HG03460 (cell line): ENCODE measurements around the gene ASIP.
"Not testable (repeated sequence)": the region's sequence is repeated elsewhere in the genome, so short reads cannot be mapped to it uniquely, and the experiment has no call there.

Source experiments
- ATAC-seq: cut with Tn5 transposase; IDR thresholded peaks from one replicate; pipeline ENCODE4 v1.9.1; 2021; ENCODE audit not compliant: unreplicated experiment

ASIP gene

DNA sequence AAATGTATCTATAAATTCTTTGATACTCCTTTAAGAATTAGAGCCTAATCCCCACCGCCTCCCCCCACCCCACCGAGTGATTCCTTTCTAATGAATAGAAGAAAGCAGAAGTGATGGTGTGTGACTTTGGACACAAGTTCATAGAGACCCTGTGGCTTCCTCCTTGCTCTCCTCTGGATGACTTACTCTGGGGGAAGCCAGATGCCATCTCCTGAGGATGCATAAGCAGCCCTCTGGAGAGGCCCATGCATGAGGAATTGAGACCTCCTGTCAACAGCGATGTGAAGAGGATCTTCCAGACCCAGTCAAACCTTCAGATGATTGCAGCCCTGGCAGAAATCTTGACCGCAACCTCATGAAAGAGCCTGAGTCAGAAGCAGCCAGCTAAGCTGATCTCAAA, 40.8 kb downstream of the ASIP start:
- ATAC-seq = no peak

DNA sequence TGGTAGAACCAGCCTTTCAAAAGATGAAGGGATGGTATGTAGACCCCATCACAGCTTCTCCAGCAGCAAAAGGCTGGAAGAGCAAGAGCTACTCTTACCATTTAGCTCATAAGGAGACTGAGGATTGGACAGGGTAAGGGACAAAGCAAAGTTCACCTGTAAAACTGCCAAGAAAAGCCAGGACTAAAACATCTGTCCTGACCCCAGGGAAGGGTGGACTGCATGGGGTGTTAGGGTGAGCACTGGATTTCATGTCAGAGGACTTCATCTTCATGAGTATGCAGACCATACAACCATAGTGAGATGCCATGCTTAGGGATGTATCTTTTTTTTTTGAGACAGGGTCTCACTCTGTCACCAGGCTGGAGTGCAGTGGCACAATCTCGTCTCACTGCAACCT, 42.6 kb downstream of the ASIP start:
- no peak for ATAC-seq

DNA sequence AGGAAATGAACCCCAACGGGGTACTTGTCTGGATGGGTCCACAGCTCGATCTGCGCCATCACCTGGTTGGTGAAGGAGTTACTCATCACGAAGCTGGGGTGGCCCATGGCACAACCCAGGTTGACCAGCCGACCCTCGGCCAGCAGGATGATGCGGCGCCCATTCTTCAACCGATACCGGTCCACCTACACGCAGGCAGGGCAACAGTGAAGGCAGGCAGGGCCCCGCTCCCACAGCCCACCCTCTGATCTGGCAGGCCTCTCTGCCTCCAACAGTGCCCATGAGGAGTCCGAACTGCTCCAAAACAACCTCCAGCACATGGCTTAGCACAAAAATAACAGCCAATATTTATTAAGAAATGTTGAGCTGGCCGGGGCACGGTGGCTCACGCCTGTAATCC, 44.2 kb downstream of the ASIP start:
- no peak for ATAC-seq

DNA sequence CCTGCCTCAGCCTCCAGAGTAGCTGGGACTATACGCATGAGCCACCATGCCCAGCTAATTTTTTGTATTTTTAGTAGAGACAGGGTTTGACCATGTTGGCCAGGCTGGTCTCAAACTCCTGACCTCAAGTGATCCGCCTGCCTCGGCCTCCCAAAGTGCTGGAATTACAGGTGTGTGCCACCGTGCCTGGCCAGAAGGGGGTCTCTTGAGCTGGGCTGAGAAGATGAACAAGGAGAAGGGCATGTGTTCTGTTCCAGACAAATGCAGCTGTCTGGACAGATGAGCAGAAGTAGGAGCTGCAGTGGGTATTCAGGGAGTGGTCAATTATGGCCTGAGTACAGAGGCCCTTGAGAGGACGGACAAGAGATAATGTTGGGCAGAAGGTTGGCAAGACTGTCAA, 46.3 kb downstream of the ASIP start:
- not testable (repeated sequence) for ATAC-seq

DNA sequence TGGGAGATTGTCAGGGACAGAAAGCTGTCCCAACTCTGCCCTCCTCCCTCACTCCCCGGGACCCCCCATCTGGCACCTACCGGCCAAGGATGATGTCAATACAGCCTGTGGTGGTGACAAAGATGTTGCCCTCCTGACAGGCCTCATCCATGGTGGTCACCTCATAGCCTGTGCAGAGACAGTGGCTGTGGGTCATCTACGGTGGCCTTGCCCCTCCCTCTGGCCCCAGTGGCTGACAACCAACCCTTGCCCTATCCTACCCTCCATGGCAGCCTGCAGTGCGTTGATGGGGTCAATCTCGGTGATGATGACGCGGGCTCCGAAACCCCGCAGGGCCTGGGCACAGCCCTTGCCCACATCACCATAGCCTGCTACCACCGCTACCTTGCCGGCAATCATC, 49.2 kb downstream of the ASIP start:
- no peak for ATAC-seq

DNA sequence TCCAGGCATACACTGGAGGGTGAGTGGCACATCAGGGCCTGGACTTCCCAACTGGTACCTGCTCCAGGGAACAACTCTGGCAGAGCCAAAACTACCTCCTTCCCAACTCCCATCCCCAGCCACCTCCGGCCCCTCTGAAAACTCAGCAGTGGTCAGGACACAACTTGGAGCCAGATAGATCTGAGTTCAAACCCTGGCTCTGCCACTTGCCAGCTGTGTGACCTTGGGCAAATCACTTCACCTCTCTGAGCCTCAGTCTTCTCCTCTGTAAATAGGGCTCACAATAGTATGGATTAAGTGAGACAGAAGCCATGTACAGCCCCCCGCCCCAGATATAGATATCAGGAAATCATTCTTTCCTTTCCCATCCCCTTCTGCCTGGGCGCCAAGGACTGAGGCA, 51.3 kb downstream of the ASIP start:
- ATAC-seq = no peak

DNA sequence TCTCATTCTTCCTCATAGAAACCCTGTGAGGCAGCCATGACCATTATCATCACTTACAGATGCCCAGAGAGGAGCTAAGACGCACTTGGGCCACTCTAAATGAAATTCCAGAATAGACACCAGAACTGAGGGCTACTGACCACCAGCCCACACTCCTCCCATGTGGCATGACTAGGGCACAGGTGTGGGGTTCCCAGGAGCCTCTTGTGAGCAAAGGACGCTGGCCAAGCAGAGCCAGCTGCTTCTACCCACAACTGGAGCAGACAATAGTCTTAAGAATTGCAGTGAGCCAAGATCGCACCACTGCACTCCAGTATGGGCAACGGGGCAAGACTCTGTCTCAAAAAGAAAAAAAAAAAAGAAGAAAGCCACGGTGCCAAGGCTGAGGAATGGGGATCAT, 51.9 kb downstream of the ASIP start:
- ATAC-seq = no peak

DNA sequence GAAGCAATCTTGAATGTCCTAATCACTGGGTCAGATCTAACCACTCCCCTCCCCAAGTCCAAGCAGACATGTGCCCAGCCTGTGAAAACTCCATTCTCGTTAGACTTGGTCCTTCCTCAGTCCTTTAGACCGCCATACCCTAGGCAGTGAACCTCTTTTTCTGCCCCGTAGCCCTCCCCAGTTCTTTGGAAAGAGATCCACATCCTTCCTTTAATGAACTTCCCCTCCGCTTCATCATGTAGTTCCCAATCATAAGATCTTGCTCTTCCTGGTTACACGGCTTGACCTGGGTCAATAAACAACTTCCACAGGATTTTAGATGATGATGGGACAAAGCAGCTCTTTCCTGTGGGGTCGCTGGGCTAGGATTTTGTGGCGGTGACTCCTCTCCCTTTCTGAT, 52.4 kb downstream of the ASIP start:
- no peak for ATAC-seq

DNA sequence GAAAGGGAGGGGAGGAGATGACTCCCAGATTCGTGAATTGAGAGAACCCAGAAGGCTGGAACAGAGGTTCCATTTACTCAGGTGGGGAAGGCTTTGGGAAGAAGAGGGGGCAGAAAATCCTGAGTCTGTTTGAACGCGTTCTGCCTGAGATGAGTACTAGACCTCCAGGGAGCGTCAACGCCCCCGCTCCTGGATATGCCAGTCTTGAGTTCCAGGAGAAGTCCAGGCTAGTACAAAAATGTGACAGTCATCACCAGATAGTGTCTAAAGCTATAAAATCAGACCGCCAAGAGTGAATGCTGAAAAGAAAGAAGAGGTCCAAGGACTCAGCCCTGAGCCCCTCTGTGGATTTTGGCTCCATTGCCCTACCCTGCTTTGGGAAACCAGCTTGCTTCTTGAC, 53.3 kb downstream of the ASIP start:
- no peak for ATAC-seq

DNA sequence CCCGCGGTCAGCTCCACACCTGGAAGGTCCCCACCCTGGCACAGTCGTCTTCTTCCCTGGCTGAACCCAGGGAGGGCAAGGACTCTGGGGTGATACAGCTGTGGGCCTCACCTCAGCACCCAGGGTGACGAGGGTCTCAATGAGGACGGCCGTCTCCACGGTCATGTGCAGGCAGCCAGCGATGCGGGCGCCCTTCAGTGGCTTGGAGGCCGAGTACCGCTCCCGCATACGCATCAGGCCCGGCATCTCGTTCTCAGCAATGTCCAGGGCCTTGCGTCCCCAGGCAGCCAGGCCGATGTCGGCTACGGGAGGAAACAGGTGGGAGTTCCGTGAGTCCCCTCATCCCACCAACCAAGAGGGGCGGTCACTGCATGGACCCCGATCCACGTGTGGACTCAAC, 54.1 kb downstream of the ASIP start:
- no peak for ATAC-seq

DNA sequence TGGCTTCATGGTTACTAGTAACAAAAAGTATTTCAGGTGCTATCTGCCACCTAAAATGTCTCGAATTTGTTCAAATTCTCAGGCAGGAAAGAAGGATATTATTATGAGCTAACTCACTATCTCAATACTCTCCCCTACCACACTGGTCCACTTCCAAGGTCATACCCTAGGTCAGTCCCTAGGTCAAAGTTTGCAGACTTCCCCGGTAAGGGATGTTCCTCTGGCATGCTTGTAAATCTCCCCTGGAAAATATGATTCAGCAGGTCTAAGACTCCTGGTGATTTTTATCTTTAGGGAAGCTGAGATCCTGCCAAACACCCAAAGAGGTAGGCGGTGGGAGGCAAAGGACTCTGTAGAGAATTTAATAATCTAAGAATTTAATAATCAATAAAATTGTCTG, 55.2 kb downstream of the ASIP start:
- no peak for ATAC-seq

DNA sequence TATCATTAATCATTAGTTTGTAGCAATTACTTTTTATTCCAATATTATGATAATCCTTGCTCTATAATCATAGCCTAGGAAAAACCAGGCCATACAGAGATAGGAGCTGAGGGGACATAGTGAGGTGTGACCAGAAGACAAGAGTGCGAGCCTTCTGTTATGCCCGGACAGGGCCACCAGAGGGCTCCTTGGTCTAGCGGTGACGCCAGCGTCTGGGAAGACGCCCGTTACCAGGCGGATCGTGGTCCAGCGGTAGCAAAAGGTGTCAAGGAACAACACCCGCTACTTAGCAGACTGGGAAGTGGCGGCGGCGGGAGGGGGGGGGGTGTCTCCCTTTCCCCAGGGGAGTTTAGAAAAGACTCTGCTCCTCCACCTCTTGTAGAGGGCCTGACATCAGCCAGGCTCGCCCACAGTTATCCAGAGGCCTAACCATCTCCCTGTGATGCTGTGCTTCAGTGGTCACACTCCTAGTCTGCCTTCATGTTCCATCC, 57.1 kb downstream of the ASIP start:
- ATAC-seq = not testable (repeated sequence)

DNA sequence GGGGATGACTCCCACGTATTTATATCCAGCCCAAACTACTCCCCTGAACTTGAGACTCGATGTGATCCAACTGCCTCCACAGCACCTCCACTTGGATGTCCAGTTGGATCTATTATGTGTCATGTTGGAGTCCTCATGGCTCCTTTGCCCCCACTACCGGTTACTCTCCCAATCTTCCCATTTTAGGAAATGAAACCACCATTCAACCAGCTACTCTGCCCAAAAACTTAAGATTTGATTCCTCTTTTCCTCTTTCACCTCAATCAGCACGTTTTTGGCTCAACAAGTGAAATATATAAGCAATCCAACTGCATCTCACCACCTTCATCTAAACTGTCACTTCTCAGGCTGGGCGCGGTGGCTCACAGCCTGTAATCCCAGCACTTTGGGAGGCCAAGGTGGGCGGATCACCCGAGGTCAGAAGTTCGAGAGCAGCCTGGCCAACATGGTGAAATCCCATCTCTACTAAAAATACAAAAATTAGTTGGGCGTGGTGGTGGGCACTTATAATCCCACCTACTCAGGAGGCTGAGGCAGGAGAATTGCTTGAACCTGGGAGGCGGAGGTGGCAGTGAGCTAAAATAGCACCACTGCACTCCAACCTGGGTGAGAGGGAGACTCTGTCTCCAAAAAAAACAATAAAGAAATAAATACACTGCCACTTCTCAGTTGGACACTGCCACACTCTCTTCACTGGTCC, 58.5 kb downstream of the ASIP start:
- ATAC-seq = no peak

DNA sequence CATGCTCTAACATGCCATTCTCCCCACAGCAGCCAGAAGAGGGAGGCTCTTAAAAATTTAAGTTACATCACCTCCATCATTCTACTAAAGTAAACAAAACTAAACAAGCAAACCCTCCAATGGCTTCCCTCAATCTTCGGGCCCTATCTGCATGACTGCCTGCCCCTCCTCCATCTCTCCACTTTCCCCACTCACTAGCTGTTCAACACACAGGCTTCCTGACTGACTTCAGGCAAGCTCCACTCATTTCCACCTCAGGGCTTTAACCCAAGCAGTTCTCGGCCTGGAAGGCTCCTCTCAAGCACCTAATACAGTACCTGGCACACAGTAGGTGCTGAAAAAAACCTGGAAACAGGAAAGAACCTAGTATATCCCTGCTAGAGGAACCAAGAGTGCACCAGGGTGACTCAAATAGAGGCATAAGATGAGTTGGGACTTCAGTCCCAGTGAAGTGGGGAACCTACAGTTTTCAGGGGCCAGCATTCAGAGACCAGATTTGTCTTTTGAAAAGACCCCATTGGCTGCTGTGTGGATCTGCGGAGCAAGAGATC, 59.1 kb downstream of the ASIP start:
- no peak for ATAC-seq

DNA sequence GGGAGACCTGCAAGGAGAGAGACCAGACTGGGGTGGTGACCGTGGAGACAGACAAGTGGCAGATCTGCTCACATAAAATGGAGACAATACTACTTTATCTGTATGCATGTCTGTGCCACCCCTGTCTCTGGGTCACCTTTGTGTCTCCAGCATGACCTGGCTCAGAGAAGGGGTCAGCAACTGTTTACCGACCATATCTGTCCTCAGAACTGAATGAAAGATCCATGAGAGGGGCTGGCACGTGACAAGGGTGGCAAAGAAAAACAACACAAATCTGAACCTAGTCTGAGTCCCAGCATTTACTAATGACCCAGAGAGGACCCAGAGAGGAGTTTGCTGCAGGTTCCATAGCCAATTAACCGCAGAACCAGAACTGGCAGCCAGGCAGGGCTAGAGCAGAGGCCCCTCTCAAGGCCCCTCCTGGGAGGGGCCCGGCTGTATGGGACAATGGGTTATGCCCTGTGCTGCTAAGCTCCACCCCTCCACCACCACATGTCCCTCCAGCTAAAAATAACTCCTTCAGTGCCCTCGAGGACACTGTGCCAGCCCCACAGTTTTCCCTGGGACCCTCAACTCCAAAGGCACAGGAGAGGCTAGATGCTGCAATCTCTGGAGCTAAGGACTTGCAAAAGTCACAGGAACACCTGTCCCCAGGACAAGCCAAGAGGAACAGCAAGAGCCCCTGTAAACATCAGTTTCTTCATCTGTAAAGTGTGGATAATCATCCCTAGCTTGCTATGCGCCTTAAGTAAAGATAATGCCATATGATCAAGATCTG, 59.8 kb downstream of the ASIP start:
- no peak for ATAC-seq

DNA sequence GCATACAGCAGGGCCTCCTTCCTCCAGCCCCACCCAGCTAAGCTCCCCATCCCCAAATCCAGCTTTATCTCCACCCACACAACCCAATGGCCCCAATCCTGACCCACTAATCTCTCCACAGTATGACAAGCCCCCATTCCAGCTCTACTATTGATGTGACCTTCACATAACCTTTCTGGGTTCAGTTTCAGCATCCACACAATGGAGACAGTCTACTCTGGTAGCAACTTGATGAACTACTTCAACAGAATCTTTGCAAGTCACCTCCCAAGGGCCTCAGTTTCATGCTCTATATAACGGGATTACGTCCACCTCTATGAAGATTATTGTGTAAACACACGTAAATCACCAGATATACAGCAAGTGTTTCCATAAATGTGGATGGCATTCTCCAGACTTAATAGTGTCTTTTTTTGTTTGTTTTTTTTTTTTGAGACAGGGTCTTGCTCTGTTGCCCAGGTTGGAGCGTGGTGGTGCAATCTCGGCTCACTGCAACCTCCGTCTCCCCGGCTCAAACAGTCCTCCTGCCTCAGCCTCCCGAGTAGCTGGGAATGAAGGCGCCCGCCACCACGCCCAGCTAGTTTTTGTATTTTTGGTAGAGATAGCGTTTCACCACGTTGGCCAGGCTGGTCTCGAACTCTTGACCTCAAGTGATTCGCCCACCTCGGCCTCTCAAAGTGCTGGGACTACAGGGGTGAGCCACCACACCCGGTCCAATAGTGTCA, 60.5 kb downstream of the ASIP start:
- ATAC-seq = no peak

DNA sequence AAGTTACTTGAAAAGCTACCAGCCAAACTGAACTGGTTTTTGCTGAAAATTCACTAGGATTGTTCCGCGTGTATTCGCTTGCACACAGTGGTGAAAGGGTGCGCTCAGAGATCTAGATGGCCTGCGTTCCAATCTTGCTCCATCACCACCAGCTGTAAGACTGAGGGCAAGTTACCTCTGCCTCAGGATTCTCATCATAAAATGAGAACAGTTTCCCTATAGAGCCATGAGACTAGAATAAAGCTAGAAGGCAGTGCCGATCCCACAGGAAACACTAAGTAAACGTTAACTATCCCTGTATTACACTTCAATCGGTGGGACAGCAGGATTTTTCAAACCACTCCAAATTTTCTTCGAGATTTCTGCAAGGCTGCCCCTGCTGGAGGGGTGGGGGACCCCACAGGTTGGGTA, 61.1 kb downstream of the ASIP start:
- peak; percentile 1 for ATAC-seq

DNA sequence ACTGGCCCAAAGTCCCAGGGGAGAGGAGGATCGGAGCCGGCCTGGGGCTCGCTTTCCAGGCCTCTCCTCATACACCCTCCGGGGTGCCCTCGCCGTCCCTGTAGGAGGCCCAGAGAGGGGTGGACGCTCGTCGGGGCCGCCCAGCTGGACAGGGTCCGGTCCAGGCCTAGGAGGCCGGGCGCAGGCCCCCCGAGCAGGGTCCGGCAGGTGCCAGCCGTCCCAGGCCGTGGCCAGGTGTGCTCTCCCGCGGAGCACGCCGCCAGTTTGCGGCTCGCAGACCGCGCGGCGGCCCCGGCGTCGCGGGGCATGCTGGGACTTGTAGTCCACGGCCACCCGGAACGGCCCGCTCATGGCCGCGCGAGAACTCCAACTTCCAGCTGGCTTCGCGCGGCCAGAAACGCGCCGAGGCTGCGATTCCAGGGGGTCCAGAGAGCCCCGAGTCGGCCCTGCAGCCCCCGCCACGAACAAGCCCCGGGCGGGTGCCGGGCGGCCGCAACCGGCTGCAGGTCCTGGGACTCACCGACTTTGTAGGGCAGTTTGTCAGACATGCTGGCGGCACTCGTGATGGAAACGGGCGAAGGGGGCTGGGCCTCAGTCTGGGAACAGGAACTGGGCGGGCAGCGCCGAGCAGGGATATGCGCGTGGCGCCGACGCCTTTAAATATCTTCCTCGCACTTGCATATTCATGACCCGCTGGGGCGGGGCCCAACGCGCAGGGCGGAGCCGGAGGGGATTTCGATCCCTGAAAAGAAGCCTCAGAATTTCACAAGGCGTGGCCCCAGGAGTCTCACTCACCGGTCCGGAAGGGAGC, 61.7 kb downstream of the ASIP start, which contains the start of gene AHCY:
AHCY (minus strand) TSS at position 633 of the 811 bp plus-strand sequence; CDS start at position 548, 85 bp downstream.
- peak; percentile 92 for ATAC-seq

DNA sequence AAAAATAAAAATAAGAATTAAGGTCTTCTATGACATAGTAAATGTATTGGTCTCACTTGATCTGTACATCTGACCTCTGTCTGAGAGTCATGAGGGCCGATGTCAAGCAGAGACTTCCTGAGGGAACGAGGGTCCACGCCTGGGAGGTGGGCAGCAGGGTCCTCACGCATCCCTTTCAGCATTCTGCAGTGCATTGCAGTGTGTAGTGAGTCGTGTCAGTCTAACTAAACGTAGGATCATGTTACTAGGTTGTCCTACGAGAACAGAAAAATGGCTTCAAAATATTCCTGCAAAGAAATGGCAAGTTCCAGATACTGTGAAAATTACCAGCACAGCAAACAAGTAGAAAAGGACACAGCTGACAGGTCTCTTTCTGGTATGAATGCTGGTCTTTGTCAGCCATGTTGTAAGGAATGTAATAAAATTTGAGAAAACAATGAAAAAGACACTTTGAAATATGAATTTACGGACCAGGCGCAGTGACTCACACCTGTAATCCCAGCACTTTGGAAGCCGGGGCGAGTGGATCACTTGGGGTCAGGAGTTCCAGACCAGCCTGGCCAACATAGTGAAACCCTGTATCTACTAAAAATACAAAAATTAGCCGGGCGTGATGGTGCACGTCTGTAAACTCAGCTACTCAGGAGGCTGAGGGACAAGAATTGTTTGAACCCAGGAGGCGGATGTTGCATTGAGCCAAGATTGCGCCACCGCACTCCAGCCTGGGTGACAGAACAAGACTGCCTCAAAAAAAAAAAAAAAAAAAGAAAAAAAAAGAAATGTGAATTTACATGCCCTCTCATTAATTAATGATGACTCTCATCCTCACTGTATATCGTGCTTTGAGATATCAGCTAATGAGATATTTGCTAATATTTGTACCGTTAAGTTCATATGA, 64.4 kb downstream of the ASIP start:
- ATAC-seq = no peak

DNA sequence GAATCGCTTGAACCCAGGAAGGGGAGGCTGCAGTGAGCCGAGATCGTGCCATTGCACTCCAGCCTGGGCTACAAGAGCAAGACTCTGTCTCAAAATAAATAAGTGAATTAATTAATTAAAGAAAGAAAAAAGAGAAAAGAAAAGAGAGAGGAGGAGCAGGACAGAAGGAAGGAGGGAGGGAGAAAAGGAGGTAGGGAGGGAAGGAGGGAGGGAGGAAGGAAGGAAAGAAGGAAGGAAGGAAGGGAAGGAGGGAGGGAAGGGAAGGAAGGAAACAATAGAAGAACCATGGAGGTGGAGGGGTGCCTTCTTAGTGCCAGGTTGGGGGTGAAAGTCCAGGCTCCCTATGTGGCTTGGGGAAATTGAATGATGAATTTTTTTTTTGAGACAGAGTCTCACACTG, 68.5 kb downstream of the ASIP start:
- ATAC-seq = no peak
